ENCODE results near the gene CMC2. TPM values are rescaled to one million over a fixed set of nuclear protein-coding genes. Genes with fewer than 3 reads are reported as not detected.

The CMC2 gene
- total RNA-seq, 1 donor from 2014 or later = 43.2 TPM

GRCh38 chr16:81003064-81003463 is 3.6 kb downstream of the CMC2 start:
- no peak for DNase-seq (ENCODE audit: low read depth)

GRCh38 chr16:81001330-81001729 is 5.4 kb downstream of the CMC2 start:
- DNase-seq (ENCODE audit: low read depth) = no peak

GRCh38 chr16:81000873-81001272 is 5.8 kb downstream of the CMC2 start:
- DNase-seq (ENCODE audit: low read depth) = no peak

- DNase-seq (ENCODE audit: low read depth) = no peak
These were observed 8.6 kb downstream of the CMC2 start for GRCh38 chr16:80997964-80998620.

- peak; percentile 82 for DNase-seq (ENCODE audit: low read depth)
These were observed 9.4 kb downstream of the CMC2 start for GRCh38 chr16:80997139-80997798.

DNA sequence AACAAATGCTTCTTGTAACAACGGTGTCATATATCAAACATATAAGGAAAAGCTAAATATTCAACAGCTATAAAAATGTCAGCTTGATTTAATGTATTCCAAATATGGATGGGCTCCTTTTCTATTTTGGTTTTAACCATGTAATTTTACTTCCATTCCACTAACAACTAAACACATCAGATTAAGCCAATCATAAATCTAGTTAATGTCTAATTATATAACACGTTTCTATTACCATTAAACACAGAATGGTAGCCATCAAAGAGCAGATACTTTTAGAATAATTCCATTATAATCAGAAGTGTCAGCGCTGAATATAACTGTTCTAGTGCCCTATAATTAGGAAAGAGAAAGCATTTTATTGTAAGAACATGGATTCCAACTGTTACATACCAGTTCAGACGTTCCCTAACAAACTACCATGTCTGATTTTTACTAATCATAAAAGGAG is 10.0 kb downstream of the CMC2 start:
- DNase-seq (ENCODE audit: low read depth) = no peak

- no peak for DNase-seq (ENCODE audit: low read depth)
These were observed 12.2 kb downstream of the CMC2 start for GRCh38 chr16:80994451-80994850.

- DNase-seq (ENCODE audit: low read depth) = no peak
These were observed 12.9 kb downstream of the CMC2 start for GRCh38 chr16:80993834-80994233.

- DNase-seq (ENCODE audit: low read depth) = peak; percentile 81
These were observed 13.4 kb downstream of the CMC2 start for GRCh38 chr16:80993307-80993706.

- DNase-seq (ENCODE audit: low read depth) = no peak
These were observed 13.9 kb downstream of the CMC2 start for GRCh38 chr16:80992676-80993293.

DNA sequence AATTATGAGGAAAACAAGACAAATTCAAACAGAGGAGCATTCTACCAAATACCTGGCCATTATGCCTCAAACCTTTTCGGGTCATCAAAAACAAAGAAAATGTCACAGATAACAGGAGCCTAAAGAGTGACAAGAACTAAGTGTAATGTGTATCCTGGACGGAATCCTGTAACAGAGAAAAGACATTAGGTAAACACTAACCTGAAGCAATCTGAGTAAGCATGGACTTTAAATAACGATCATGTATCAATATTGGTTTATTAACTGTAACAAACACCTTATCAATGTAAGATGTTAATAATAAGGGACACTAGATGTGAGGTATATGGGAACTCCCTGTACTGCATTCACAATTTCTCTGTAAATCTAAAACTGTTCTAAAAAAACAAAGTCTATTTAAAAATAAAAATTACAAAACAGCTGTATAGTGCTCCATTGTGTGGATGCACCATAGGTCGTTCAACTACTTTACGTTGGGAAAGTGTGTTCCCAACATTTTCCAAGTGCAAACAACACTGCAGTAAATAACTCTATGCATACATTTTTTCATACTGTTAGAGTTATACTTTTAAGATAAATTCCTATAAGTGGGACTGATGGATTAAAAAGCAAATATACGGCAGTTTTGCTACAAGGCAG is 14.8 kb downstream of the CMC2 start:
- no peak for DNase-seq (ENCODE audit: low read depth)

- DNase-seq (ENCODE audit: low read depth) = no peak
These were observed 15.7 kb downstream of the CMC2 start for GRCh38 chr16:80990978-80991377.

DNA sequence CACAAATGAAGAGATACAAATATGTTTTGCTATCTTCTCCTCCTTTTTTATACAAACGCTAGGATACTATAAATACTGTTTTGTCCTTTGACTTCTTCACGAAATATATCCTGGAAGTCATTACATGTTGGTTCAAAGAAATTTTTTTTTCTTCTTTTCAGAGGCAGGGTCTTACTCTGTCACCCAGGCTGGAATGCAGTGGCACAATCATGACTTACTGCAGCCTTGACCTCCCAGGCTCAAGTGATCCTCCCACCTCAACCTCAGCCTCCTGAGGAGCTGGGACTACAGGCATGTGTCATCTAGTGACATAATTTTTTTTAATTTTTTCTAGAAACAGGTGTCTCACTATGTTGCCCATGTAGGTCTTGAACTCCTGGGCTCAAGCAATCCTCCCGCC is 16.1 kb downstream of the CMC2 start:
- no peak for DNase-seq (ENCODE audit: low read depth)

DNA sequence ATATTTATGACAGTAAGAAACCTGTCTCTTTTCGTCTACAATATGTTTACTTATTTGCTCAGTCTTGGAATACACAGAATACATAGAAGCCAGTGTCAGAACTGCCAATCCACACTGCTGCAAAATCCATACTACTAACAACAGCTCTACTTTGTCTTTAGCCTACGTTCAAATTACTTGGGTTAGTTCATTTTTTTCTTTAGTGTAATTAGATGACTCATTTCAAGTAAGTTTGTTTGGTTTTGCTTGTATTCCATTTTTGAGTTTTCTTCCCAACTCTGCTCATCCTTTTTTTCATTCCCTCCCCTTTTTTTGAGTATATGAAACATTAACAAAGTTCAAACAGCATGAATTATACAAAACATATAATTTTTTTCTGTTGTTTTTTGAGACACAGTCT is 16.9 kb downstream of the CMC2 start:
- no peak for DNase-seq (ENCODE audit: low read depth)

DNA sequence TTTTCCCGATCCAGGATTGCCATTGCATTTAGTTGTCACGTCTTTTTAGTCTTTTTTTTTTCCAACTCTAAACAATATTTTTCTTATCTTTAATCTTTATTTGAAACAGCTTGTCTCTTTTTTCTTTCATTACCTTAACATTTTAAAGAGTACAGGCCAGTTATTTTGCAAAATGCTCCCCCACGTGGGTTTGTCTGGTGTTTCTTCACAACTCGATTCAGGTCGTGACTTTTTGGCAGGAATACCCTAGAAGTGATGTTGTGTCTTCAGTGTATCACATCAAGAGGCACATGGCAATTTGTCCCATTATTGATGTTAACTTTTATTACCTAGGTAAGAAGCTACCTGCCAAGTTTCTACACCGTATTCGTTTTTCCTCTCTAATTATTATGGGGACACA is 17.9 kb downstream of the CMC2 start:
- DNase-seq (ENCODE audit: low read depth) = no peak

GRCh38 chr16:80986557-80986956 is 20.1 kb downstream of the CMC2 start:
- DNase-seq (ENCODE audit: low read depth) = no peak

DNA sequence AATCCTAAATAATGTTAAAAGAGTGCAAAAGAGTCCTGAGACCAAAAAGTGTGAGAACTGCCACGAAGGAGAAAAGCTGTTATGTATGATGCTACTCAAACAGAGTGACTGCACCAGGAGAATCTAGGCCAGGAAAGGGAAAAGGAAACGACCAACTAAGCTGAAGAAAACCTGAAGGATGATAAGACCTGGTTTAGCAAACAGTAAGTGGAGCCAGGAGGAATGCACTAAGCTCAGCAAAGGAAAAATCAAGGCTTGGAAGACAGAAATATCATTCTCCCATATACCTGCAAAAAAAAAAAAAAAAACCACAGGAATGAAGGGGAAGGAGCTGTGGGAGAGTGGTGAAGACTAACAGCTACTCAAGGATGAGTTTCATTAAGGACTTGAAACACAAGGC is 21.1 kb downstream of the CMC2 start:
- no peak for DNase-seq (ENCODE audit: low read depth)

- no peak for DNase-seq (ENCODE audit: low read depth)
These were observed 22.4 kb downstream of the CMC2 start for GRCh38 chr16:80984124-80984892.

DNA sequence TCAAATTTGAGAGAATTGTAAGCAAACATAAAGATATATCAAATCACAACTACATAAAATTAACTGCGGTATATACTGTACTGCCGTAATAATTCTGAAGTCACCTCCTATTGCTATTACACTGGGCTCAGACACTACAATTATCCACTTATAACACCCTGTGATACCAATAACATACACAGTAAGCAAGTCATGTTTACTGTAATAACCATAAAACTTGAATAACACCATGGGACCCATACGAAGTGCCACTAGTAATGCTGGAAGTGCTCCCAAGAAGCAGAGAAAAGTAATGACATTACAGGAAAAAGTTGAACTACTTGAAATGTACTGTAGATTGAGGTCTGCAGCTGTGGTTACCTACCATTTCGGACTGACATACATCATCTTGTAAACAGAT is 24.0 kb downstream of the CMC2 start:
- DNase-seq (ENCODE audit: low read depth) = no peak

DNA sequence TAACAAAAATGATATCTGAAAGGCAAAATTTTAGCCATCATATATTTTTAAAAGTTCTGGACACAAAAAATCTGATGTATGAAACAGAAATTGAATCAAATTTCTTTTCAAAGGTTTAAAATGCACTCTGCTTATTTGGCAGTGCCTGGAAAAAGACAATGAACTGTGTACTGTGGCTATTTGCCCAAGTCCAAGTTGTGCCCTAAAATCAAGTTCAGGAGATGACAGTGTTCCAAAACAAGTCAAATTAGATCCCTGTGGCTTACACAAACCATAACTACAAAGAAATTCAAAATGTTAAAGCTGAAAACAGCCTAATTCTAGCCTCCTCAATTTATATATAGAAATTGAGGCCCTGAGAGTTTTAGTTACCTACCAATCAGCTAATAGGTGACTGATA is 25.6 kb downstream of the CMC2 start:
- DNase-seq (ENCODE audit: low read depth) = no peak

DNA sequence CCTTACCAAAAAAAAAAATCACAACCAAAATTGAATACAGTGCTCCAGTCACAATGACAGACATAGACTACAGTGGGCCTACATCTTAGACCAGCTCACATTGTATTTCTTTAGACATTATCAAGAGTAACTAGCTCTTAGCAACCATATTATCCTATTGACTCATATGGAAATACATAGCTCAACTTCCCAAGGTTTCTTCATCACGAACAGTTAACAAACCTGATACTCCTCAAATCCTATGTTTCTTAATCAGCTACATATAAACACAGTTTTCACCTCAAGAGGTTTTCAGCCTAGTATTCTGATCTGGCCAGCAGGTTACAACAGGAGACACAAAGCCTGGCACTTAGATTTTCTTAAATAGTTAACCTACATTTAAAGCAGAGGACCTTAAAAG is 29.7 kb downstream of the CMC2 start:
- DNase-seq (ENCODE audit: low read depth) = no peak

Measured in renal cortical epithelial cell (primary cell).